Measurements from ENCODE around the gene MNT. TPM values are rescaled to one million over a fixed set of nuclear protein-coding genes. Genes with fewer than 3 reads are reported as not detected.

The MNT gene
- total RNA-seq, 1 experiment from 2014 or later: 24.4 TPM

GRCh38 chr17:2436316-2436905 lies 35.6 kb upstream of the MNT start:
- no peak for DNase-seq
- intact Hi-C loops (cut with micrococcal nuclease; ENCODE audit: unreplicated experiment): no loop called here
- no peaks in the 10 kb centered on the region for H3K9me3 Mint-ChIP-seq (ENCODE audit: unreplicated experiment)
- peaks cover 7% of the 10 kb centered on the region for H3K36me3 ChIP-seq (ENCODE audit: control insufficient read depth, insufficient read depth, low read length)
- no peak for TF ChIP-seq CTCF (IDR thresholded peaks at IDR 0.05; ENCODE audit: insufficient read depth in 1 of 2, low read depth in 1 of 2, low read length in 1 of 2, severe bottlenecking in 1 of 2, unreplicated experiment in 1 of 2)
- no peaks in the 10 kb centered on the region for H3K27me3 ChIP-seq (replicated peaks; ENCODE audit: control insufficient read depth, insufficient read depth, low read length)
- H3K27me3 Mint-ChIP-seq (ENCODE audit: insufficient read depth, unreplicated experiment): no peaks in the 10 kb centered on the region
- BruUV-seq (replicated peaks): no TSS peak
- no peak overlapping the region for H3K27ac Mint-ChIP-seq (ENCODE audit: unreplicated experiment)
- POLR2A ChIA-PET: interaction anchor here (0.5 kb wide), 1 partner anchor 43 kb away, joined by 3 read pairs; no protein-coding TSS in a partner anchor
- H3K4me1 ChIP-seq: no peaks in the 10 kb centered on the region
- CTCF ChIA-PET: interaction anchor here (0.6 kb wide), 1 partner anchor 652 kb away, joined by 3 read pairs; no protein-coding TSS in a partner anchor
- no peaks in the 10 kb centered on the region for H3K4me1 Mint-ChIP-seq (ENCODE audit: low read depth, unreplicated experiment)
- no peak overlapping the region for H3K4me3 ChIP-seq (ENCODE audit: low read depth, low read length)
- H3K9me3 ChIP-seq: no peaks in the 10 kb centered on the region
- H3K4me3 Mint-ChIP-seq (ENCODE audit: unreplicated experiment): no peak overlapping the region
- H3K36me3 Mint-ChIP-seq (ENCODE audit: insufficient read depth, unreplicated experiment): peaks cover 66% of the 10 kb centered on the region

GRCh38 chr17:2435862-2436261 lies 35.0 kb upstream of the MNT start:
- no peaks in the 10 kb centered on the region for H3K9me3 ChIP-seq
- H3K27me3 ChIP-seq (replicated peaks; ENCODE audit: control insufficient read depth, insufficient read depth, low read length): no peaks in the 10 kb centered on the region
- Mint-ChIP-seq H3K27me3 (ENCODE audit: insufficient read depth, unreplicated experiment) (no peaks in the 10 kb centered on the region), H3K27ac (ENCODE audit: unreplicated experiment) (no peak overlapping the region), H3K36me3 (ENCODE audit: insufficient read depth, unreplicated experiment) (peaks cover 60% of the 10 kb centered on the region), H3K4me1 (ENCODE audit: low read depth, unreplicated experiment) (no peaks in the 10 kb centered on the region), H3K9me3 (ENCODE audit: unreplicated experiment) (no peaks in the 10 kb centered on the region), H3K4me3 (ENCODE audit: unreplicated experiment) (no peak overlapping the region)
- no peak for DNase-seq
- ChIA-PET CTCF (interaction anchor here (0.6 kb wide), 1 partner anchor 653 kb away, joined by 3 read pairs; no protein-coding TSS in a partner anchor), POLR2A (interaction anchor here (0.5 to 0.6 kb wide), 2 partner anchors 43 to 149 kb away, joined by 3 read pairs; no protein-coding TSS in a partner anchor)
- intact Hi-C loops (cut with micrococcal nuclease; ENCODE audit: unreplicated experiment): no loop called here
- no peak overlapping the region for H3K4me3 ChIP-seq (ENCODE audit: low read depth, low read length)
- BruUV-seq (replicated peaks): no TSS peak
- no peaks in the 10 kb centered on the region for H3K4me1 ChIP-seq
- no peak for TF ChIP-seq CTCF (IDR thresholded peaks at IDR 0.05; ENCODE audit: insufficient read depth in 1 of 2, low read depth in 1 of 2, low read length in 1 of 2, severe bottlenecking in 1 of 2, unreplicated experiment in 1 of 2)
- H3K36me3 ChIP-seq (ENCODE audit: control insufficient read depth, insufficient read depth, low read length): peaks cover 5% of the 10 kb centered on the region

GRCh38 chr17:2435181-2435741 lies 34.4 kb upstream of the MNT start:
- no peaks in the 10 kb centered on the region for H3K27me3 Mint-ChIP-seq (ENCODE audit: insufficient read depth, unreplicated experiment)
- ChIA-PET CTCF (no interaction called here), POLR2A (interaction anchor here (0.6 kb wide), 1 partner anchor 150 kb away, joined by 3 read pairs; no protein-coding TSS in a partner anchor)
- no peaks in the 10 kb centered on the region for H3K9me3 Mint-ChIP-seq (ENCODE audit: unreplicated experiment)
- H3K4me3 ChIP-seq (ENCODE audit: low read depth, low read length): no peak overlapping the region
- no peaks in the 10 kb centered on the region for H3K9me3 ChIP-seq
- DNase-seq: no peak
- BruUV-seq (replicated peaks): no TSS peak
- no peaks in the 10 kb centered on the region for H3K4me1 Mint-ChIP-seq (ENCODE audit: low read depth, unreplicated experiment)
- peaks cover 56% of the 10 kb centered on the region for H3K36me3 Mint-ChIP-seq (ENCODE audit: insufficient read depth, unreplicated experiment)
- intact Hi-C loops (cut with micrococcal nuclease; ENCODE audit: unreplicated experiment): no loop called here
- no peak overlapping the region for H3K27ac Mint-ChIP-seq (ENCODE audit: unreplicated experiment)
- TF ChIP-seq CTCF (IDR thresholded peaks at IDR 0.05; ENCODE audit: insufficient read depth in 1 of 2, low read depth in 1 of 2, low read length in 1 of 2, severe bottlenecking in 1 of 2, unreplicated experiment in 1 of 2): no peak
- no peaks in the 10 kb centered on the region for H3K27me3 ChIP-seq (replicated peaks; ENCODE audit: control insufficient read depth, insufficient read depth, low read length)
- peaks cover 5% of the 10 kb centered on the region for H3K36me3 ChIP-seq (ENCODE audit: control insufficient read depth, insufficient read depth, low read length)
- H3K4me1 ChIP-seq: no peaks in the 10 kb centered on the region
- no peak overlapping the region for H3K4me3 Mint-ChIP-seq (ENCODE audit: unreplicated experiment)

Data from Caco-2 (cell line).